ENCODE results near the gene ATG9B.

The ATG9B gene

GRCh38 chr7:150992051-150992640, 32.1 kb downstream of the ATG9B start (continued):
- TF ChIP-seq CREB5 (CRISPR knock-in tag; IDR thresholded peaks at IDR 0.05; ENCODE audit: low read depth): no peak

- no peak for TF ChIP-seq RARB (CRISPR knock-in tag; IDR thresholded peaks at IDR 0.05)
- no peak for TF ChIP-seq OSR1 (CRISPR knock-in tag; IDR thresholded peaks at IDR 0.05)
- TF ChIP-seq TOX (CRISPR knock-in tag; IDR thresholded peaks at IDR 0.05; ENCODE audit: borderline replicate concordance): no peak
- no peak for TF ChIP-seq PPARA (CRISPR knock-in tag; IDR thresholded peaks at IDR 0.05; ENCODE audit: borderline replicate concordance)
- TF ChIP-seq ZNF70 (CRISPR knock-in tag; IDR thresholded peaks at IDR 0.05): no peak
- no peak for TF ChIP-seq BACH2 (CRISPR knock-in tag; IDR thresholded peaks at IDR 0.05; ENCODE audit: borderline replicate concordance)
- ATAC-seq: no peak
Measured at GRCh38 chr7:150990416-150991186, 33.7 kb downstream of the ATG9B start, which contains the start of gene NOS3. Gene NOS3, plus strand, starts transcription at chr7:150991017. Its CDS starts 2,787 bp downstream, at chr7:150993804.

GRCh38 chr7:150989456-150989855, 34.8 kb downstream of the ATG9B start:
- TF ChIP-seq SNAI2 (CRISPR knock-in tag; IDR thresholded peaks at IDR 0.05) (0 out of 2 replicates have a peak, but pooled peaks have one; percentile 9), ZNF8 (CRISPR knock-in tag; IDR thresholded peaks at IDR 0.05) (no peak)
- peak; percentile 9; the same call in 1 of the 3 replicates for ATAC-seq

- peak; percentile 75 for ATAC-seq
- peak; percentile 75 for TF ChIP-seq PATZ1 (CRISPR knock-in tag; IDR thresholded peaks at IDR 0.05; ENCODE audit: borderline replicate concordance)
- TF ChIP-seq ZFP3 (CRISPR knock-in tag; IDR thresholded peaks at IDR 0.05): no peak
- 0 out of 2 replicates have a peak, but pooled peaks have one; percentile 25 for TF ChIP-seq TSHZ2 (CRISPR knock-in tag; IDR thresholded peaks at IDR 0.05)
- TF ChIP-seq CREB5 (CRISPR knock-in tag; IDR thresholded peaks at IDR 0.05; ENCODE audit: low read depth): no peak
Measured at GRCh38 chr7:150988230-150989226, 35.8 kb downstream of the ATG9B start.

- no peak for ATAC-seq
- TF ChIP-seq ZFP3 (CRISPR knock-in tag; IDR thresholded peaks at IDR 0.05) (no peak), POU6F1 (CRISPR knock-in tag; IDR thresholded peaks at IDR 0.05; ENCODE audit: borderline replicate concordance, low read depth) (no peak), ZNF70 (CRISPR knock-in tag; IDR thresholded peaks at IDR 0.05) (no peak), CSRNP3 (CRISPR knock-in tag; IDR thresholded peaks at IDR 0.05) (no peak), ISL1 (CRISPR knock-in tag; IDR thresholded peaks at IDR 0.05) (no peak), SNAI2 (CRISPR knock-in tag; IDR thresholded peaks at IDR 0.05) (no peak), ZNF565 (CRISPR knock-in tag; conservative IDR thresholded peaks at IDR 0.05; ENCODE audit: low read depth) (no peak), GLIS3 (CRISPR knock-in tag; IDR thresholded peaks at IDR 0.05) (no peak), ESRRG (CRISPR knock-in tag; IDR thresholded peaks at IDR 0.05) (no peak)
Measured at GRCh38 chr7:150986556-150986955, 37.7 kb downstream of the ATG9B start.

Measured in SK-N-SH treated with all-trans-retinoic acid at 6 μM for 48 hours (cell line).